H1 (cell line): ENCODE results near the gene PPP1R14B. TPM values are rescaled to one million over a fixed set of nuclear protein-coding genes. Genes with fewer than 3 reads are reported as not detected.

Source experiments
- CTCF ChIA-PET: fragments of 300-600 bp; sonication (Branson Sonifier 250); formaldehyde crosslinking; loops from one replicate; lab custom pipeline; 2021; ENCODE audit not compliant: partially characterized antibody; lab: Charles Lee
- POLR2A ChIA-PET: fragments of 300-600 bp; sonication (Branson Sonifier 250); formaldehyde crosslinking; loops from one replicate; lab custom pipeline; 2021; ENCODE audit warnings: inconsistent platforms; ENCODE audit not compliant: partially characterized antibody; lab: Charles Lee
- DNase-seq, 2 experiments: peaks; one replicate each; pipeline versions ENCODE4 v3.0.0 to v3.0.0-alpha.2; 2010 to 2022; ENCODE audit warnings: low spot score in 2 of 2, low read depth in 1 of 2, mixed read lengths in 1 of 2
- FAIRE-seq: peaks from 2 replicates; lab custom pipeline; 2011; peaks lifted over from hg19 to GRCh38; lab: Jason Lieb, UNC
- H2AFZ ChIP-seq: 2 replicates; pipeline ENCODE4 v1.8.1; 2012; ENCODE audit warnings: low read length, inconsistent platforms
- H2AK5ac ChIP-seq: 2 replicates; pipeline ENCODE4 v1.6.1; 2013; ENCODE audit warnings: low read depth, low read length
- H2BK120ac ChIP-seq: replicated peaks from 2 replicates; pipeline ENCODE3; 2013; ENCODE audit warnings: low read depth, low read length, inconsistent platforms
- H2BK12ac ChIP-seq: 2 replicates; pipeline ENCODE4 v1.6.1; 2013; ENCODE audit warnings: low read depth, low read length
- H2BK15ac ChIP-seq: 2 replicates; pipeline ENCODE4 v1.6.1; 2013; ENCODE audit warnings: low read length
- H2BK20ac ChIP-seq: 2 replicates; pipeline ENCODE4 v1.6.1; 2013; ENCODE audit warnings: low read length
- H2BK5ac ChIP-seq: 2 replicates; pipeline ENCODE4 v1.6.1; 2013; ENCODE audit warnings: low read depth, low read length
- H3K14ac ChIP-seq: 2 replicates; pipeline ENCODE4 v1.6.1; 2013; ENCODE audit warnings: inconsistent platforms; ENCODE audit not compliant: insufficient read length
- H3K18ac ChIP-seq: 2 replicates; pipeline ENCODE4 v1.6.1; 2013; ENCODE audit warnings: low read length; ENCODE audit errors: extremely low read depth
- H3K23ac ChIP-seq: 2 replicates; pipeline ENCODE4 v1.6.1; 2013; ENCODE audit warnings: inconsistent platforms; ENCODE audit not compliant: insufficient read length
- H3K23me2 ChIP-seq: 2 replicates; pipeline ENCODE4 v1.6.1; 2013; ENCODE audit warnings: low read depth, low read length
- H3K27ac ChIP-seq: 2 replicates; pipeline ENCODE4 v1.6.1; 2011; ENCODE audit warnings: low read depth, low read length, inconsistent platforms
- H3K27me3 ChIP-seq, 4 experiments: replicated peaks in 1 of 4; 1 replicate in 1 of 4; 2 replicates in 3 of 4; pipeline versions ENCODE4 v1.6.1 to v1.8.1; 2011 to 2013; ENCODE audit warnings: low read length in 3 of 4, mild to moderate bottlenecking in 3 of 4, inconsistent platforms in 2 of 4, mixed read lengths in 2 of 4, moderate library complexity in 1 of 4; ENCODE audit not compliant: control insufficient read depth in 3 of 4, insufficient read depth in 3 of 4; ENCODE audit errors: extremely low read depth in 1 of 4
- H3K36me3 ChIP-seq, 4 experiments: 2 replicates each; pipeline versions ENCODE4 v1.6.1 to v1.8.1; 2011 to 2013; ENCODE audit warnings: mild to moderate bottlenecking in 4 of 4, low read length in 3 of 4, moderate library complexity in 2 of 4, control low read depth in 1 of 4, inconsistent platforms in 1 of 4; ENCODE audit not compliant: insufficient read depth in 4 of 4, control insufficient read depth in 2 of 4
- H3K4ac ChIP-seq: replicated peaks from 2 replicates; pipeline ENCODE3; 2013; ENCODE audit warnings: low read length, low read depth, mixed read lengths, inconsistent platforms; ENCODE audit not compliant: insufficient read length
- H3K4me1 ChIP-seq, 4 experiments: replicated peaks in 1 of 4; 1 replicate in 1 of 4; 2 replicates in 3 of 4; pipeline versions ENCODE4 v1.6.1 to v1.8.1; 2011 to 2013; ENCODE audit warnings: low read length in 3 of 4, inconsistent platforms in 2 of 4, mixed read lengths in 1 of 4; ENCODE audit not compliant: insufficient read depth in 4 of 4, control insufficient read depth in 3 of 4
- H3K4me2 ChIP-seq, 2 experiments: 2 replicates each; pipeline versions ENCODE4 v1.6.1 to v1.8.1; 2011 to 2013; ENCODE audit warnings: low read depth in 2 of 2, low read length in 2 of 2, control low read depth in 1 of 2, inconsistent platforms in 1 of 2, mild to moderate bottlenecking in 1 of 2; ENCODE audit not compliant: insufficient read depth in 1 of 2
- H3K4me3 ChIP-seq, 4 experiments: fragments of 200-600, 300-600 bp in 1 of 4; sonication (generic), shearing (Covaris generic), sonication (Bioruptor Twin) in 1 of 4; 2 replicates each; pipeline versions ENCODE4 v1.5.1 to v1.8.1; 2011 to 2016; ENCODE audit warnings: low read length in 4 of 4, low read depth in 3 of 4, control low read depth in 2 of 4, inconsistent platforms in 2 of 4, mild to moderate bottlenecking in 2 of 4, mixed read lengths in 1 of 4, moderate library complexity in 1 of 4; ENCODE audit not compliant: insufficient read depth in 2 of 4; ENCODE audit errors: extremely low read depth in 1 of 4
- H3K56ac ChIP-seq: replicated peaks from 2 replicates; pipeline ENCODE3; 2013; ENCODE audit warnings: low read depth, mild to moderate bottlenecking, mixed read lengths, low read length, inconsistent platforms; ENCODE audit not compliant: insufficient read length
- H3K79me1 ChIP-seq: 2 replicates; pipeline ENCODE4 v1.6.1; 2013; ENCODE audit warnings: low read depth, low read length, control low read depth
- H3K79me2 ChIP-seq, 2 experiments: 2 replicates each; pipeline versions ENCODE4 v1.6.1 to v1.8.1; 2012 to 2013; ENCODE audit warnings: low read length in 2 of 2, mild to moderate bottlenecking in 2 of 2, inconsistent platforms in 1 of 2; ENCODE audit not compliant: insufficient read depth in 2 of 2, control insufficient read depth in 1 of 2
- H3K9ac ChIP-seq, 4 experiments: replicated peaks in 1 of 4; 1 replicate in 1 of 4; 2 replicates in 3 of 4; pipeline versions ENCODE4 v1.6.1 to v1.8.1; 2011 to 2013; ENCODE audit warnings: low read depth in 3 of 4, low read length in 3 of 4, control low read depth in 2 of 4, mild to moderate bottlenecking in 2 of 4, moderate library complexity in 2 of 4, inconsistent platforms in 1 of 4; ENCODE audit errors: extremely low read depth in 1 of 4
- H3K9me3 ChIP-seq, 2 experiments: 2 replicates each; pipeline versions ENCODE4 v1.6.1 to v1.8.1; 2012 to 2013; ENCODE audit warnings: mild to moderate bottlenecking in 2 of 2, moderate library complexity in 2 of 2, control low read depth in 1 of 2, inconsistent platforms in 1 of 2, low read depth in 1 of 2, low read length in 1 of 2, mixed read lengths in 1 of 2; ENCODE audit not compliant: insufficient read depth in 2 of 2
- H4K20me1 ChIP-seq, 2 experiments: replicated peaks in 1 of 2; 2 replicates each; pipeline versions ENCODE3 to v1.8.1; 2011 to 2013; ENCODE audit warnings: inconsistent platforms in 2 of 2, low read length in 2 of 2, mild to moderate bottlenecking in 1 of 2; ENCODE audit not compliant: insufficient read depth in 2 of 2, control insufficient read depth in 1 of 2
- H4K5ac ChIP-seq: 2 replicates; pipeline ENCODE4 v1.6.1; 2013; ENCODE audit warnings: low read length, low read depth, mixed read lengths, inconsistent platforms; ENCODE audit not compliant: insufficient read length
- H4K8ac ChIP-seq: 2 replicates; pipeline ENCODE4 v1.8.0; 2013; ENCODE audit warnings: mild to moderate bottlenecking, moderate library complexity, low read length, inconsistent platforms; ENCODE audit not compliant: insufficient read depth; ENCODE audit errors: extremely low read depth
- H4K91ac ChIP-seq: replicated peaks from 2 replicates; pipeline ENCODE3; 2013; ENCODE audit warnings: low read length, mixed read lengths, inconsistent platforms; ENCODE audit not compliant: insufficient read length
- EP300 ChIP-seq, 2 experiments: IDR thresholded peaks; 1 replicate in 1 of 2; 2 replicates in 1 of 2; pipeline ENCODE4 v1.6.1; 2011 to 2012; ENCODE audit warnings: low read depth in 2 of 2, low read length in 2 of 2, mild to moderate bottlenecking in 2 of 2, borderline replicate concordance in 1 of 2, inconsistent platforms in 1 of 2, moderate library complexity in 1 of 2
- JUND ChIP-seq: IDR thresholded peaks from 2 replicates; pipeline ENCODE4 v1.6.1; 2011; ENCODE audit warnings: mild to moderate bottlenecking, improper control_type of control experiment, low read length
- KDM1A ChIP-seq: fragments of 200-600, 300-600 bp; sonication (generic); IDR thresholded peaks from 2 replicates; pipeline ENCODE4 v1.7.1; 2016; ENCODE audit warnings: mild to moderate bottlenecking, low read length, borderline replicate concordance
- PHF8 ChIP-seq: fragments of 200-600 bp; sonication (generic); conservative IDR thresholded peaks from 2 replicates; pipeline ENCODE4 v1.7.1; 2012; ENCODE audit warnings: low read depth, mild to moderate bottlenecking, inconsistent platforms, low read length, moderate library complexity
- POLR2A ChIP-seq, 2 experiments: IDR thresholded peaks; 1 replicate in 1 of 2; 2 replicates in 1 of 2; pipeline ENCODE4 v1.6.1; 2011; ENCODE audit warnings: low read depth in 2 of 2, low read length in 2 of 2, mild to moderate bottlenecking in 2 of 2; ENCODE audit errors: control extremely low read depth in 1 of 2
- POLR2AphosphoS5 ChIP-seq: IDR thresholded peaks from 2 replicates; pipeline ENCODE4 v1.6.1; 2011; ENCODE audit warnings: low read depth, low read length
- SIN3A ChIP-seq, 2 experiments: IDR thresholded peaks in 1 of 2; conservative IDR thresholded peaks in 1 of 2; 2 replicates each; pipeline ENCODE4 v1.6.1; 2011 to 2012; ENCODE audit warnings: low read length in 2 of 2, improper control_type of control experiment in 1 of 2, low read depth in 1 of 2, mild to moderate bottlenecking in 1 of 2
- WGBS, 2 experiments: shearing (Covaris generic) in 1 of 2; methylation state at CpG; one replicate each; pipeline versions ENCODE4 v1.1.6 to v1.1.7; 2013 to 2015; ENCODE audit warnings: low lambda C conversion rate in 2 of 2, mixed read lengths in 2 of 2, inconsistent platforms in 1 of 2, low coverage in 1 of 2, missing lambda C conversion rate in 1 of 2; ENCODE audit not compliant: insufficient replicate concordance in 2 of 2, insufficient coverage in 1 of 2, insufficient read length in 1 of 2; ENCODE audit errors: extremely low coverage in 1 of 2, missing lambda C conversion rate in 1 of 2; 5-methylcytosine and 5-hydroxymethylcytosine counted together
- polyA plus RNA-seq, 7 experiments: library from polyadenylated mRNA; depleted of rRNA in 3 of 7; stranded (reverse) in 5 of 7; unstranded in 2 of 7; fragments of >200 nt in 5 of 7; fragments of 200-250 nt in 2 of 7; gene quantifications; 1 replicate in 5 of 7; 2 replicates in 1 of 7; 4 replicates in 1 of 7; pipeline versions ENCODE4 v1.2.1 to v1.2.3, GENCODE V29; 2011 to 2013; ENCODE audit warnings: missing spikeins in 2 of 7, mixed read lengths in 2 of 7
- total RNA-seq: library from RNA; stranded (reverse); fragmentation: NEBNext Ultra II Directional; extraction: Animal tissue kit (Norgen Biotek cat#: 25700); gene quantifications from 2 replicates; pipeline ENCODE4 v1.2.1, GENCODE V29; 2021
- TF ChIP-seq, protein P1 (sequence below): IDR thresholded peaks from 2 replicates; pipeline ENCODE4 v1.6.1; 2011; ENCODE audit warnings: low read length, improper control_type of control experiment

Gene PPP1R14B
- total and polyA plus RNA-seq, 2 of the 8 experiments (the other 6 are each of a cell fraction or from before 2014, with no cell fraction given) = 265 to 419 TPM

DNA sequence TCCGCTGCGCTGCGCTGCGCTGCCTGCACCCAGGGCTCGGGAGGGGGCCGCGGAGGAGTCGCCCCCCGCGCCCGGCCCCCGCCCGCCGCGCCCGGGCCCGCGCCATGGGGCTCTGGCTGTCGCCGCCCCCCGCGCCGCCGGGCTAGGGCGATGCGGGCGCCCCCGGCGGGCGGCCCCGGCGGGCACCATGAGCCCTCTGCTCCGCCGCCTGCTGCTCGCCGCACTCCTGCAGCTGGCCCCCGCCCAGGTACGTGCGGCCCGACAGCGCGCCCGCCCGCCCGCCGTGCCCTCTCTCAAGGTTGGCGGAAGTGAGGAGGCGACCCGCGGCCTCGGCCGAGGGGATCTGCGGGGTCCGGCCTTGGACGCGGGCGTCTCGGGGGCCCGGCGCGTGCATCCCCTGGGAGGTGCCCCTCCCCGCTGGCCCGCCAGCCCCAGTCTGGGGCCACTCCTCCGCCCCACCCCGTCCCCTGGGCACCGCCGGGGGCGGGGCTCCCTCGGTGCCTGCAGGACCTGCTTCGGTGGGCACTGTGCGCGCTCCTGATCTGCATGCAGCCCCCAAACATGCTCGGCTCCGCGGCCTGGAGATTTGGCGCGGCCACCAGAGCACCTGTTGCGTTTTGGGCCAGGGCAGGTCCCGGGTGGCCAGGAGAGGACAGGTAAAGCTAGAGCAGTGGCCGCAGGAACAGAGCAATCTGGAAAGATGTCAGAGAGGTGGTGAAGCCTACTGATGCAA lies 11.9 kb downstream of the PPP1R14B start:
- H3K23ac ChIP-seq = no peak overlapping the region
- H2AK5ac ChIP-seq = no peak overlapping the region
- H3K79me2 ChIP-seq = no peaks in the 10 kb centered on the region
- H3K9me3 ChIP-seq = no peaks in the 10 kb centered on the region
- no peak overlapping the region; the same call in 1 of the 2 replicates for H3K18ac ChIP-seq
- WGBS, 2 experiments = 11% methylated on average over 22 of the region's 80 CpGs; no CpG with 5 or more reads in 1 of the 2 experiments
- H2BK120ac ChIP-seq = no peak overlapping the region
- peak overlapping the region; percentile 83; the same call in 1 of the 2 replicates for H4K8ac ChIP-seq
- H3K4me2 ChIP-seq = peak overlapping the region; percentile 50 to 87
- H2BK20ac ChIP-seq = no peak overlapping the region
- ChIA-PET CTCF (interaction anchor here (0.6 to 8.6 kb wide), 6 partner anchors 13 to 132 kb away, joined by 3 to 51 read pairs (median 5); partner anchors contain the start of genes FERMT3 and PLCB3), POLR2A (interaction anchor here (0.7 to 11.9 kb wide), 7 partner anchors 11 to 35 kb away, joined by 3 to 190 read pairs (median 5); partner anchors contain the start of genes FKBP2, PLCB3 and PPP1R14B)
- TF ChIP-seq EP300 (IDR thresholded peaks at IDR 0.05; ENCODE audit: borderline replicate concordance in 1 of 2, low read depth in 2 of 2, low read length in 2 of 2) (no peak), KDM1A (no peak), JUND (no peak), SIN3A (conservative IDR thresholded peaks at IDR 0.05 in 1 of 2, IDR thresholded peaks at IDR 0.05 in 1 of 2; ENCODE audit: low read depth in 1 of 2, low read length in 2 of 2) (no peak; a peak in 1 of 4 replicates), POLR2AphosphoS5 (no peak), POLR2A (IDR thresholded peaks at IDR 0.05; ENCODE audit: control extremely low read depth in 1 of 2, low read depth in 2 of 2, low read length in 2 of 2) (no peak), PHF8 (no peak)
- TF ChIP-seq, protein P1, sequence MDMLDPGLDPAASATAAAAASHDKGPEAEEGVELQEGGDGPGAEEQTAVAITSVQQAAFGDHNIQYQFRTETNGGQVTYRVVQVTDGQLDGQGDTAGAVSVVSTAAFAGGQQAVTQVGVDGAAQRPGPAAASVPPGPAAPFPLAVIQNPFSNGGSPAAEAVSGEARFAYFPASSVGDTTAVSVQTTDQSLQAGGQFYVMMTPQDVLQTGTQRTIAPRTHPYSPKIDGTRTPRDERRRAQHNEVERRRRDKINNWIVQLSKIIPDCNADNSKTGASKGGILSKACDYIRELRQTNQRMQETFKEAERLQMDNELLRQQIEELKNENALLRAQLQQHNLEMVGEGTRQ = no peak
- peak overlapping the region; percentile 39 to 70 (median 52) for H3K4me3 ChIP-seq
- peak in 1 of 2 experiments; percentile 70 for DNase-seq
- no peak overlapping the region for H4K91ac ChIP-seq
- no peak overlapping the region for H3K14ac ChIP-seq
- H3K27me3 ChIP-seq = peaks cover 0 to 12% (median 6%) of the 10 kb centered on the region in 4 experiments; a peak in 4 of 7 replicates
- H3K79me1 ChIP-seq = no peaks in the 10 kb centered on the region; the same call in 1 of the 2 replicates
- H4K20me1 ChIP-seq = peaks cover 0 to 6% of the 10 kb centered on the region in 2 experiments
- H3K36me3 ChIP-seq = peaks cover 0 to 5% (median 1%) of the 10 kb centered on the region in 4 experiments; a peak in 1 of 8 replicates
- H4K5ac ChIP-seq = no peak overlapping the region
- H3K56ac ChIP-seq = no peak overlapping the region
- H3K9ac ChIP-seq = peak overlapping the region in 1 of 4 experiments; percentile 34; a peak in 2 of 7 replicates
- no peak overlapping the region for H2AFZ ChIP-seq
- no peak overlapping the region for H2BK15ac ChIP-seq
- no peak for FAIRE-seq
- H2BK5ac ChIP-seq = no peak overlapping the region
- H3K4ac ChIP-seq = no peak overlapping the region
- no peak overlapping the region for H2BK12ac ChIP-seq
- H3K4me1 ChIP-seq = peaks cover 0 to 14% (median 4%) of the 10 kb centered on the region in 4 experiments; a peak in 5 of 7 replicates
- peaks cover 15% of the 10 kb centered on the region for H3K23me2 ChIP-seq
- H3K27ac ChIP-seq = no peak overlapping the region
